Heart right ventricle (tissue), 16 donors: ENCODE results near the gene MDN1. TPM values are rescaled to one million over a fixed set of nuclear protein-coding genes. Genes with fewer than 3 reads are reported as not detected.

ENCODE experiments used
- ATAC-seq, 8 donors: fragments of 200-7000 bp; cut with Tn5 transposase; one replicate each; pipeline ENCODE4 v1.9.1; 2020; ENCODE audit warnings: mild to moderate bottlenecking in 8 of 8, moderate library complexity in 8 of 8, moderate number of reproducible peaks in 1 of 8
- DNase-seq, 2 donors: peaks; one replicate each; pipeline ENCODE4 v3.0.0-alpha.2; 2020
- H3K27ac ChIP-seq, 10 donors: fragments of 200-600 bp; sonication (generic) in 2 of 10; one replicate each; pipeline versions ENCODE4 v1.5.0 to v1.8.0; 2020 to 2022; ENCODE audit warnings: mild to moderate bottlenecking in 3 of 10
- H3K27me3 ChIP-seq, 7 donors: fragments of 200-600 bp; one replicate each; pipeline ENCODE4 v1.8.0; 2021 to 2022; ENCODE audit warnings: mild to moderate bottlenecking in 2 of 7
- H3K36me3 ChIP-seq, 9 donors: fragments of 200-600 bp; sonication (generic) in 1 of 9; one replicate each; pipeline versions ENCODE4 v1.5.0 to v1.8.0; 2020 to 2022; ENCODE audit warnings: mild to moderate bottlenecking in 2 of 9
- H3K4me1 ChIP-seq, 9 donors: fragments of 200-600 bp; sonication (generic) in 1 of 9; one replicate each; pipeline versions ENCODE4 v1.5.0 to v1.8.0; 2020 to 2022; ENCODE audit warnings: mild to moderate bottlenecking in 4 of 9
- H3K4me3 ChIP-seq, 10 donors: fragments of 200-600 bp; sonication (generic) in 2 of 10; one replicate each; pipeline versions ENCODE4 v1.5.0 to v1.8.0; 2020 to 2022; ENCODE audit warnings: mild to moderate bottlenecking in 7 of 10, moderate library complexity in 2 of 10
- H3K9me3 ChIP-seq, 11 donors: fragments of 200-600 bp in 10 of 11; sonication (generic) in 2 of 11; one replicate each; pipeline versions ENCODE4 v1.5.0 to v1.8.0; 2013 to 2022; ENCODE audit warnings: mild to moderate bottlenecking in 2 of 11, control low read depth in 1 of 11, moderate library complexity in 1 of 11
- WGBS, 2 donors: extraction: QIAGEN DNeasy Blood & Tissue Kit; methylation state at CpG; one replicate each; pipeline ENCODE4 v1.1.7; 2013; ENCODE audit warnings: inconsistent platforms in 1 of 2; 5-methylcytosine and 5-hydroxymethylcytosine counted together
- intact Hi-C, 10 donors: fragments of 100-400 bp; cut with DNase I; formaldehyde crosslinking; loops; one replicate each; pipeline versions ENCODE4 v1.11.1 to v1.14.2; 2022
- polyA plus RNA-seq, 2 donors: library from polyadenylated mRNA; stranded (reverse); fragments of 200-250 nt; gene quantifications; one replicate each; pipeline ENCODE4 v1.2.3, GENCODE V29; 2013
- total RNA-seq, 10 donors: library from RNA; stranded (reverse); fragmentation: NEBNext Ultra II Directional in 3 of 10; extraction: Animal tissue kit (Norgen Biotek cat#: 25700) in 3 of 10; gene quantifications; one replicate each; pipeline versions ENCODE4 v1.2.1 to v1.2.4, GENCODE V29; 2021 to 2023
- TF ChIP-seq, protein P1 (sequence below), 9 donors: fragments of 200-600 bp; sonication (generic) in 2 of 9; IDR thresholded peaks; one replicate each; pipeline versions ENCODE4 v1.5.0 to v1.8.0; 2021 to 2022; ENCODE audit warnings: antibody characterized with exemption in 9 of 9, mild to moderate bottlenecking in 5 of 9, moderate library complexity in 1 of 9
- donor health status: Arrhythmogenic right ventricular cardiomyopathy.
- donor health status: ischemic (EF 13 %, LVEDD 7.1; RV severe dilation, severe dysfunction).
- donor health status: healthy with polysubstance abuse.
- donor health status: DM: no; HTN: yes; CAD: no.
- donor health status: DM: no; HTN: no; CAD: no.
- donor health status: ischemic (EF 25% LVEDD 6.9; RV normal size, moderate dysfunction).
- donor health status: ischemic (EF 25% LVEDD 5.7; RV mildly dilated, moderate dysfunction).
- donor health status: healthy.
- donor health status: DM: yes; HTN: yes; CAD: no.
- donor health status: Ischemic cardiomyopathy.
- donor health status: ischemic (EF 35%, LVEDD 5.7; RV mildly dilated, moderate dysfunction).
- donor health status: nonischemic (EF 11% LVEDD 7.7; RV severe dilation, severe dysfunction).
- donor health status: DM: yes; HTN: yes; CAD: no.
- donor health status: PGD.
- donor health status: ischemic (EF 29% LVEDD 5.4; RV normal size, mild dysfunction).
- donor health status: nonischemic (EF 23%, LVEDD 6.1; RV moderate dilation, normal function).

MDN1 gene
- total and polyA plus RNA-seq, 12 donors, result 8.6 to 41.2 (median 27.5) TPM

DNA sequence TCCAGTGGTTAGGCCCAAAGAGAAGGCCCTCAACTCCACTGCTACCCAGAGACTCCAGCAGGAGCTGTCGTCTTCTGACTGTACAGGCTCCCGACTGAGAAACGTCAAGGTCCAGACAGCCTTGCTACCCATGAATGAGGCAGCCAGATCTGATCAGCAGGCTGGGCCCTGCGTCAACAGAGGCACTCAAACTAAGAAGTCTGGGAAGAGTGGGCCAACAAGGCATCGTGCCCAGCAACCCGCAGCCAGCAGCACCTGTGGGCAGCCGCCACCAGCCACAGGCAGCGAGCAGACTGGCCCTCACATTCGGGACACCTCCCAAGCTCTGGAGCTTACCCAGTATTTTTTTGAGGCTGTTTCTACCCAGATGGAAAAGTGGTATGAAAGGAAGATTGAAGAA is 189.1 kb downstream of the MDN1 start:
- intact Hi-C loops, result no loop called here
- Histone ChIP-seq H3K9me3 (no peaks in the 10 kb centered on the region), H3K27ac (no peak overlapping the region), H3K4me1 (peaks cover 0 to 8% (median 0%) of the 10 kb centered on the region in 9 donors), H3K27me3 (no peaks in the 10 kb centered on the region), H3K4me3 (no peak overlapping the region), H3K36me3 (peaks cover 0 to 70% (median 4%) of the 10 kb centered on the region in 9 donors)
- peak; percentile 29 to 98 (median 84) for ATAC-seq
- WGBS, 2 donors, result 61 to 64% methylated on average over 9 of the region's 9 CpGs
- TF ChIP-seq, protein P1, sequence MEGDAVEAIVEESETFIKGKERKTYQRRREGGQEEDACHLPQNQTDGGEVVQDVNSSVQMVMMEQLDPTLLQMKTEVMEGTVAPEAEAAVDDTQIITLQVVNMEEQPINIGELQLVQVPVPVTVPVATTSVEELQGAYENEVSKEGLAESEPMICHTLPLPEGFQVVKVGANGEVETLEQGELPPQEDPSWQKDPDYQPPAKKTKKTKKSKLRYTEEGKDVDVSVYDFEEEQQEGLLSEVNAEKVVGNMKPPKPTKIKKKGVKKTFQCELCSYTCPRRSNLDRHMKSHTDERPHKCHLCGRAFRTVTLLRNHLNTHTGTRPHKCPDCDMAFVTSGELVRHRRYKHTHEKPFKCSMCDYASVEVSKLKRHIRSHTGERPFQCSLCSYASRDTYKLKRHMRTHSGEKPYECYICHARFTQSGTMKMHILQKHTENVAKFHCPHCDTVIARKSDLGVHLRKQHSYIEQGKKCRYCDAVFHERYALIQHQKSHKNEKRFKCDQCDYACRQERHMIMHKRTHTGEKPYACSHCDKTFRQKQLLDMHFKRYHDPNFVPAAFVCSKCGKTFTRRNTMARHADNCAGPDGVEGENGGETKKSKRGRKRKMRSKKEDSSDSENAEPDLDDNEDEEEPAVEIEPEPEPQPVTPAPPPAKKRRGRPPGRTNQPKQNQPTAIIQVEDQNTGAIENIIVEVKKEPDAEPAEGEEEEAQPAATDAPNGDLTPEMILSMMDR (IDR thresholded peaks at IDR 0.05), result no peak
- peak; percentile 47 to 72 for DNase-seq

DNA sequence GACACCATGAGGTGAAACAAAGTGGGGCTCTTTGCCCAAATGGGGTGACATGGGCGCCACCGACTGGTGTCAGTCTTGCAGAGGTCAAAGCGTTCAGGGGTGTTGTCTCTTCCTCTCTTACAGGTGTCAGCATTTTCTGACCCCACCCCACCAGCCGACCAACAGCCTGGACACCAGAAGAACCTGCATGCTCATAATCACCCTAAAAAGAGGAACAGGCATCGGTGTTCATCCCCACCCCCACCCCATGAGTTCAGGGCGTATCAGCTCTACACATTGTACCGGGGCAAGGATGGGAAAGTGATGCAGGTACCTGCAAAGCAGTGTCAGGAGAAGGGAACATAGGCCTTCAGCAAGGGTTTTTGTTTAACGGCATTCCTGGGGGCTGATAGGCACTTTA is 195.8 kb downstream of the MDN1 start:
- peaks cover 0 to 67% (median 8%) of the 10 kb centered on the region in 9 donors for H3K36me3 ChIP-seq
- H3K4me3 ChIP-seq, result no peak overlapping the region
- H3K4me1 ChIP-seq, result no peaks in the 10 kb centered on the region
- DNase-seq (no peak), ATAC-seq (no peak)
- WGBS, 2 donors, result 87 to 92% methylated on average over 8 of the region's 8 CpGs
- no peaks in the 10 kb centered on the region for H3K9me3 ChIP-seq
- TF ChIP-seq, protein P1 (IDR thresholded peaks at IDR 0.05), result no peak
- intact Hi-C loops, result no loop called here
- no peaks in the 10 kb centered on the region for H3K27me3 ChIP-seq
- no peak overlapping the region for H3K27ac ChIP-seq

DNA sequence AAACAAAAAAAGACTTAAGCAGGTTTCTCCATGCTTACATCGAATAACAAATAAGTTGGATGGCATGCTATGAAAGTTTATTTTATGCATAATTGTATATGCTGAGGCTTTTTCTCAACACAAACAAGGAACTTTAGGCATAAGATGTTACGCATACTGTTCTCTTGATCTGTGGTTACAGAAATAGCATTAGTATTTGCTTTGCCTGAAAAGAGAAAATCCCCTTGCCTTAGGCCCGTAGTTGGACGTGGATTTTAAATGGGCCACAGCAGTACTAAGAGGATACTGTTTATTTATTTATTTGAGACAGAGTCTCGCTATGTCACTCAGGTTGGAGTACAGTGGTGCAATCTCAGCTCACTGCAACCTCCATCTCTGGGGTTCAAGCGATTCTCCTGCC is 200.0 kb downstream of the MDN1 start:
- Histone ChIP-seq H3K4me3 (no peak overlapping the region), H3K27ac (no peak overlapping the region), H3K4me1 (no peaks in the 10 kb centered on the region), H3K27me3 (no peaks in the 10 kb centered on the region), H3K9me3 (no peaks in the 10 kb centered on the region), H3K36me3 (peaks cover 0 to 62% (median 2%) of the 10 kb centered on the region in 9 donors)
- intact Hi-C loops, result loop anchor here in 2 of 10 donors (10.0 kb wide), 2 partner anchors 245 to 645 kb away; no protein-coding TSS in a partner anchor
- TF ChIP-seq, protein P1 (IDR thresholded peaks at IDR 0.05), result no peak
- WGBS, 2 donors, result 96 to 98% methylated on average over 6 of the region's 6 CpGs
- no peak for DNase-seq
- no peak for ATAC-seq

DNA sequence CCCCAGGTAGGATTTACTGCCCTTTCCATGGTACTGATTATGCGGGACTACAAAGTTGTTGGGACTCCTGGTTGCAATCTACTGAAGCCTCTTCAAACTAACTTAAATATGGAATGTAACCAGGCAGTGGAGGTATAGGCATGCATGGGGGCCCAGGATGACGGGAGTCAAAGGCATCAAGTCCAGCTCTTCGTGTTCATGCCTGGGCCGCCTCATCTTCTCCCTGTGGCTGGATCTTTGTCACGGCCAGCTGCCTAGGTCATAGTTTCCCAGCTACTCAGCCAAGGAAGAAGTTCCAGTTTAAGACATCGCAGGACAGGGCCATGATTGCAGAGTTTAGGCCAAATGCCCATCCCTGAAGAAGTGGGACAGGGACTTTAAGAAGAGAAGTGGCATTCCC is 201.6 kb downstream of the MDN1 start:
- ATAC-seq (no peak), DNase-seq (no peak)
- Histone ChIP-seq H3K9me3 (no peaks in the 10 kb centered on the region), H3K27me3 (no peaks in the 10 kb centered on the region), H3K36me3 (peaks cover 0 to 62% (median 0%) of the 10 kb centered on the region in 9 donors), H3K27ac (no peak overlapping the region), H3K4me1 (no peaks in the 10 kb centered on the region), H3K4me3 (no peak overlapping the region)
- intact Hi-C loops, result loop anchor here in 2 of 10 donors (10.0 kb wide), 2 partner anchors 243 to 643 kb away; no protein-coding TSS in a partner anchor
- TF ChIP-seq, protein P1 (IDR thresholded peaks at IDR 0.05), result no peak
- WGBS, 2 donors, result 96% methylated on average over 6 of the region's 6 CpGs
